ENCODE results near the gene TMC6. TPM values are rescaled to one million over a fixed set of nuclear protein-coding genes. Genes with fewer than 3 reads are reported as not detected.
A peak's percentile ranks its signal among the peaks of the same experiment; 100 is the strongest.

The TMC6 gene
- total and polyA plus RNA-seq, 2 of the 13 experiments (the other 11 are each of a cell fraction or from before 2014, with no cell fraction given), result 48.4 to 99.1 TPM

GRCh38 chr17:78141437-78142118 lies 13.0 kb upstream of the TMC6 start (continued):
- TF ChIP-seq ZBTB26 (CRISPR knock-in tag; IDR thresholded peaks at IDR 0.05; ENCODE audit: borderline replicate concordance) (no peak), SOX6 (IDR thresholded peaks at IDR 0.05) (no peak), SOX6 (CRISPR knock-in tag; IDR thresholded peaks at IDR 0.05) (no peak), KDM2A (CRISPR knock-in tag; IDR thresholded peaks at IDR 0.05; ENCODE audit: borderline replicate concordance, low read depth) (peak; percentile 27; the same call in 1 of the 2 replicates), MLX (CRISPR knock-in tag; IDR thresholded peaks at IDR 0.05) (no peak), ZNF407 (CRISPR knock-in tag; IDR thresholded peaks at IDR 0.05; ENCODE audit: not compliant biosample characterization) (no peak), CCAR2 (optimal IDR thresholded peaks at IDR 0.05; ENCODE audit: low read depth, low read length) (no peak), ZNF670 (CRISPR knock-in tag; IDR thresholded peaks at IDR 0.05; ENCODE audit: borderline replicate concordance) (peak; percentile 29; the same call in 1 of the 2 replicates), TGIF2 (CRISPR knock-in tag; IDR thresholded peaks at IDR 0.05) (no peak), RFX5 (IDR thresholded peaks at IDR 0.05; ENCODE audit: low read depth, low read length) (no peak), ZNF550 (CRISPR knock-in tag; IDR thresholded peaks at IDR 0.05; ENCODE audit: borderline replicate concordance) (no peak; the same call in 1 of the 2 replicates), ZNF597 (CRISPR knock-in tag; IDR thresholded peaks at IDR 0.05) (no peak), NCOA5 (CRISPR knock-in tag; IDR thresholded peaks at IDR 0.05) (no peak), TRAFD1 (CRISPR knock-in tag; IDR thresholded peaks at IDR 0.05; ENCODE audit: borderline replicate concordance) (no peak), GTF2F1 (IDR thresholded peaks at IDR 0.05; ENCODE audit: low read length) (no peak)

Data from HepG2 (cell line).